Keratinocyte (primary cell): Measurements from ENCODE around the gene KLHL34. TPM values are rescaled to one million over a fixed set of nuclear protein-coding genes. Genes with fewer than 3 reads are reported as not detected.

Experiments used
- DNase-seq: peaks from one replicate; pipeline ENCODE4 v3.0.0-alpha.2; 2011; ENCODE audit warnings: low read depth, missing footprints, low spot score
- FAIRE-seq: peaks from 2 replicates; lab custom pipeline; 2011; peaks lifted over from hg19 to GRCh38; lab: Jason Lieb, UNC
- H2AFZ ChIP-seq: 2 replicates; pipeline ENCODE4 v1.6.0; 2012; ENCODE audit warnings: low read length, control low read depth, inconsistent platforms; ENCODE audit not compliant: control insufficient read depth
- H3K27ac ChIP-seq: 2 replicates; pipeline ENCODE4 v1.5.1; 2011; ENCODE audit warnings: low read length; ENCODE audit not compliant: control insufficient read depth, insufficient read depth
- H3K27me3 ChIP-seq: 3 replicates; pipeline ENCODE4 v1.6.0; 2011; ENCODE audit warnings: low read length; ENCODE audit not compliant: control insufficient read depth, insufficient read depth; ENCODE audit errors: extremely low read depth
- H3K36me3 ChIP-seq, 2 experiments: 2 replicates in 1 of 2; 3 replicates in 1 of 2; pipeline ENCODE4 v1.5.1; 2011; ENCODE audit warnings: low read length in 2 of 2, mild to moderate bottlenecking in 1 of 2; ENCODE audit not compliant: control insufficient read depth in 2 of 2, insufficient read depth in 2 of 2; ENCODE audit errors: extremely low read depth in 1 of 2
- H3K4me1 ChIP-seq: 3 replicates; pipeline ENCODE4 v1.5.1; 2011; ENCODE audit warnings: low read length; ENCODE audit not compliant: control insufficient read depth, insufficient read depth; ENCODE audit errors: extremely low read depth
- H3K4me2 ChIP-seq: 3 replicates; pipeline ENCODE4 v1.6.0; 2011; ENCODE audit warnings: low read depth, low read length; ENCODE audit not compliant: control insufficient read depth, insufficient read depth; ENCODE audit errors: extremely low read depth
- H3K4me3 ChIP-seq, 3 experiments: fragments of 200-600 bp in 1 of 3; sonication (generic) in 1 of 3; 2 replicates in 2 of 3; 3 replicates in 1 of 3; pipeline ENCODE4 v1.5.1; 2011 to 2016; ENCODE audit warnings: low read length in 3 of 3, mild to moderate bottlenecking in 3 of 3, control low read depth in 2 of 3, inconsistent platforms in 1 of 3, low read depth in 1 of 3, mixed read lengths in 1 of 3, mixed run types in 1 of 3, moderate library complexity in 1 of 3; ENCODE audit not compliant: control insufficient read depth in 2 of 3, insufficient read depth in 2 of 3; ENCODE audit errors: extremely low read depth in 1 of 3
- H3K79me2 ChIP-seq: 2 replicates; pipeline ENCODE4 v1.6.0; 2012; ENCODE audit warnings: low read length; ENCODE audit not compliant: control insufficient read depth, insufficient read depth
- H3K9ac ChIP-seq: 3 replicates; pipeline ENCODE4 v1.6.0; 2011; ENCODE audit warnings: low read length; ENCODE audit not compliant: control insufficient read depth, insufficient read depth; ENCODE audit errors: extremely low read depth
- H3K9me1 ChIP-seq: 3 replicates; pipeline ENCODE4 v1.6.0; 2011; ENCODE audit warnings: low read length; ENCODE audit not compliant: control insufficient read depth, insufficient read depth; ENCODE audit errors: extremely low read depth
- H3K9me3 ChIP-seq: 2 replicates; pipeline ENCODE4 v1.5.1; 2012; ENCODE audit warnings: low read depth, low read length; ENCODE audit not compliant: control insufficient read depth
- H4K20me1 ChIP-seq: 3 replicates; pipeline ENCODE4 v1.6.0; 2011; ENCODE audit warnings: low read length; ENCODE audit not compliant: control insufficient read depth, insufficient read depth; ENCODE audit errors: extremely low read depth
- EZH2 ChIP-seq: IDR thresholded peaks from one replicate; pipeline ENCODE4 v1.6.1; 2012; ENCODE audit warnings: inconsistent platforms, mild to moderate bottlenecking, low read length, moderate library complexity
- dilution Hi-C: fragments of 300-500 bp; cut with MboI; formaldehyde crosslinking; loops from one replicate; pipeline ENCODE4 v1.7.0; 2020; ENCODE audit warnings: low sequenced_read_pairs; ENCODE audit not compliant: extremely low pct_ligation_motif_present
- polyA plus RNA-seq, 5 experiments: library from polyadenylated mRNA; depleted of rRNA in 3 of 5; stranded (reverse) in 3 of 5; stranded (forward) in 1 of 5; unstranded in 1 of 5; fragments of >200 nt; gene quantifications; 1 replicate in 1 of 5; 2 replicates in 3 of 5; 3 replicates in 1 of 5; pipeline versions ENCODE4 v1.2.1 to v1.2.3, GENCODE V29; 2011 to 2012; ENCODE audit warnings: missing spikeins in 2 of 5, low read depth in 1 of 5, low replicate concordance in 1 of 5
- TF ChIP-seq, protein P1 (sequence below), 3 experiments: IDR thresholded peaks in 1 of 3; conservative IDR thresholded peaks in 1 of 3; optimal IDR thresholded peaks in 1 of 3; 2 replicates in 2 of 3; 3 replicates in 1 of 3; pipeline versions ENCODE3 to v1.5.1; 2011; ENCODE audit warnings: low read length in 3 of 3, mild to moderate bottlenecking in 3 of 3, moderate library complexity in 2 of 3, control low read depth in 1 of 3, inconsistent platforms in 1 of 3; ENCODE audit not compliant: insufficient read depth in 2 of 3; ENCODE audit errors: extremely low read depth in 1 of 3

The KLHL34 gene
- polyA plus RNA-seq, 1 donor (not counting 4 experiments of a cell fraction or from before 2014, with no cell fraction given) = not detected

DNA sequence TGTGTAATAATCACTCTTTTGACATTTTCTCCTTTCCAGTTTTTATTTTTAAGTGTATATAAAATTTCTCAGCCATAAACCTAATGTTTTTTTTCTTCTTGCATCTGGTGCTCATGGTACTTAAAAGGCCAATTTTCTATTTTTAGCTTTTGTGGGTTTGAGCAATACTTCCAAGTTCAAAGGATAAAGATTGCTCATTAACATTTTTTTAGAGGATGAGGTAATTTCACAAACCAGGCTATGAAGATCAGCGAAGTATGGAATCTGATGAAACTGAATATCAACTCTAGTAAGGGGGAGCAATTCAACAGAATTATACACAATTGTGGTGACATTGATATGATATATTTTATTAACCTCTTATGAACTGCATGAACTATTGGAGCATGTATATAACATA lies 25.8 kb upstream of the KLHL34 start:
- DNase-seq (no peak), FAIRE-seq (no peak)
- no peaks in the 10 kb centered on the region for H4K20me1 ChIP-seq
- no peak overlapping the region for H2AFZ ChIP-seq
- H3K27me3 ChIP-seq = no peaks in the 10 kb centered on the region
- no peak overlapping the region for H3K4me3 ChIP-seq
- dilution Hi-C loops = no loop called here
- H3K9me3 ChIP-seq = no peaks in the 10 kb centered on the region
- H3K9ac ChIP-seq = no peak overlapping the region
- no peak overlapping the region for H3K4me2 ChIP-seq
- H3K36me3 ChIP-seq = no peaks in the 10 kb centered on the region
- no peaks in the 10 kb centered on the region for H3K9me1 ChIP-seq
- no peaks in the 10 kb centered on the region for H3K79me2 ChIP-seq
- no peak overlapping the region for H3K27ac ChIP-seq
- no peaks in the 10 kb centered on the region for H3K4me1 ChIP-seq
- TF ChIP-seq, protein P1, sequence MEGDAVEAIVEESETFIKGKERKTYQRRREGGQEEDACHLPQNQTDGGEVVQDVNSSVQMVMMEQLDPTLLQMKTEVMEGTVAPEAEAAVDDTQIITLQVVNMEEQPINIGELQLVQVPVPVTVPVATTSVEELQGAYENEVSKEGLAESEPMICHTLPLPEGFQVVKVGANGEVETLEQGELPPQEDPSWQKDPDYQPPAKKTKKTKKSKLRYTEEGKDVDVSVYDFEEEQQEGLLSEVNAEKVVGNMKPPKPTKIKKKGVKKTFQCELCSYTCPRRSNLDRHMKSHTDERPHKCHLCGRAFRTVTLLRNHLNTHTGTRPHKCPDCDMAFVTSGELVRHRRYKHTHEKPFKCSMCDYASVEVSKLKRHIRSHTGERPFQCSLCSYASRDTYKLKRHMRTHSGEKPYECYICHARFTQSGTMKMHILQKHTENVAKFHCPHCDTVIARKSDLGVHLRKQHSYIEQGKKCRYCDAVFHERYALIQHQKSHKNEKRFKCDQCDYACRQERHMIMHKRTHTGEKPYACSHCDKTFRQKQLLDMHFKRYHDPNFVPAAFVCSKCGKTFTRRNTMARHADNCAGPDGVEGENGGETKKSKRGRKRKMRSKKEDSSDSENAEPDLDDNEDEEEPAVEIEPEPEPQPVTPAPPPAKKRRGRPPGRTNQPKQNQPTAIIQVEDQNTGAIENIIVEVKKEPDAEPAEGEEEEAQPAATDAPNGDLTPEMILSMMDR (optimal IDR thresholded peaks at IDR 0.05 in 1 of 3, IDR thresholded peaks at IDR 0.05 in 1 of 3, conservative IDR thresholded peaks at IDR 0.05 in 1 of 3; ENCODE audit: extremely low read depth in 1 of 3, insufficient read depth in 2 of 3, low read length in 3 of 3) = no peak
- no peak for TF ChIP-seq EZH2

- Histone ChIP-seq H3K4me3 (no peak overlapping the region), H2AFZ (no peak overlapping the region), H3K9ac (no peak overlapping the region), H4K20me1 (no peaks in the 10 kb centered on the region), H3K36me3 (no peaks in the 10 kb centered on the region), H3K27me3 (no peaks in the 10 kb centered on the region), H3K4me1 (no peaks in the 10 kb centered on the region), H3K4me2 (no peak overlapping the region), H3K9me3 (no peaks in the 10 kb centered on the region), H3K9me1 (no peaks in the 10 kb centered on the region), H3K79me2 (no peaks in the 10 kb centered on the region), H3K27ac (no peak overlapping the region)
- dilution Hi-C loops = no loop called here
- DNase-seq (no peak), FAIRE-seq (no peak)
- TF ChIP-seq, protein P1 (optimal IDR thresholded peaks at IDR 0.05 in 1 of 3, IDR thresholded peaks at IDR 0.05 in 1 of 3, conservative IDR thresholded peaks at IDR 0.05 in 1 of 3; ENCODE audit: extremely low read depth in 1 of 3, insufficient read depth in 2 of 3, low read length in 3 of 3) = no peak
- no peak for TF ChIP-seq EZH2
Observed at GRCh38 chrX:21678048-21678612, 20.0 kb upstream of the KLHL34 start.
